WERI-Rb-1 (cell line): ENCODE measurements around the gene KLHL5.
"Not testable (repeated sequence)": the region's sequence is repeated elsewhere in the genome, so short reads cannot be mapped to it uniquely, and the experiment has no call there.

Source experiments
- DNase-seq: peaks from one replicate; pipeline ENCODE4 v3.0.0-alpha.2; 2020
- H3K27ac ChIP-seq: fragments of 250-450 bp; sonication (Bioruptor Pico); 2 replicates; pipeline ENCODE4 v1.5.1; 2020; ENCODE audit warnings: mild to moderate bottlenecking, moderate library complexity
- H3K27me3 ChIP-seq: fragments of 250-450 bp; sonication (Bioruptor Pico); 2 replicates; pipeline ENCODE4 v1.5.1; 2021; ENCODE audit warnings: mild to moderate bottlenecking, low read depth, moderate library complexity; ENCODE audit not compliant: insufficient read depth, severe bottlenecking
- H3K36me3 ChIP-seq: fragments of 250-450 bp; sonication (Bioruptor Pico); 2 replicates; pipeline ENCODE4 v1.5.1; 2020; ENCODE audit warnings: mild to moderate bottlenecking, moderate library complexity
- H3K4me3 ChIP-seq: 2 replicates; pipeline ENCODE4 v1.5.1; 2011; ENCODE audit warnings: low read depth, mild to moderate bottlenecking, control low read depth, low read length
- H3K9me3 ChIP-seq: fragments of 250-450 bp; sonication (Bioruptor Pico); 2 replicates; pipeline ENCODE4 v1.5.1; 2021; ENCODE audit warnings: mild to moderate bottlenecking, moderate library complexity; ENCODE audit not compliant: severe bottlenecking
- CTCF ChIP-seq: IDR thresholded peaks from 2 replicates; pipeline ENCODE4 v1.5.1; 2011; ENCODE audit warnings: low read depth, mild to moderate bottlenecking, control low read depth, inconsistent platforms, low read length

The KLHL5 gene

GRCh38 chr4:39030725-39031124 lies 31.3 kb upstream of the KLHL5 start:
- no peaks in the 10 kb centered on the region for H3K36me3 ChIP-seq
- TF ChIP-seq CTCF = no peak
- H3K27me3 ChIP-seq = no peaks in the 10 kb centered on the region
- H3K4me3 ChIP-seq = no peak overlapping the region
- H3K27ac ChIP-seq = no peak overlapping the region
- no peak for DNase-seq
- H3K9me3 ChIP-seq = no peaks in the 10 kb centered on the region

GRCh38 chr4:39031590-39032020 lies 30.4 kb upstream of the KLHL5 start:
- H3K4me3 ChIP-seq, H3K9me3 ChIP-seq, H3K36me3 ChIP-seq, H3K27me3 ChIP-seq, DNase-seq, H3K27ac ChIP-seq: not testable (repeated sequence)

GRCh38 chr4:39032218-39033085 lies 29.6 kb upstream of the KLHL5 start, which contains the start of gene TMEM156:
Gene TMEM156 (minus strand): TSS chr4:39032409. CDS start chr4:39032313, 96 bp downstream.
- DNase-seq = no peak

GRCh38 chr4:39036172-39036571 lies 25.9 kb upstream of the KLHL5 start:
- no peaks in the 10 kb centered on the region for H3K27me3 ChIP-seq
- DNase-seq = no peak
- H3K4me3 ChIP-seq = no peak overlapping the region
- H3K27ac ChIP-seq = no peak overlapping the region
- no peaks in the 10 kb centered on the region for H3K9me3 ChIP-seq
- TF ChIP-seq CTCF = no peak
- no peaks in the 10 kb centered on the region for H3K36me3 ChIP-seq

More at GRCh38 chr4:39032218-39033085, 29.6 kb upstream of the KLHL5 start, which contains the start of gene TMEM156:
- TF ChIP-seq CTCF = no peak
- H3K27ac ChIP-seq = no peak within 1 kb of the TSS
- no peak within 1 kb of the TSS for H3K4me3 ChIP-seq
- H3K9me3 ChIP-seq = no peaks in the 10 kb centered on the region
- no peaks in the 10 kb centered on the region for H3K27me3 ChIP-seq
- no peaks in the 10 kb centered on the region for H3K36me3 ChIP-seq

- no peak overlapping the region for H3K27ac ChIP-seq
- no peak for TF ChIP-seq CTCF
These were observed 24.6 kb upstream of the KLHL5 start for GRCh38 chr4:39037491-39037825.

GRCh38 chr4:39037941-39038340 lies 24.1 kb upstream of the KLHL5 start:
- no peaks in the 10 kb centered on the region for H3K9me3 ChIP-seq
- H3K27ac ChIP-seq = no peak overlapping the region
- H3K27me3 ChIP-seq = no peaks in the 10 kb centered on the region
- H3K36me3 ChIP-seq = no peaks in the 10 kb centered on the region
- TF ChIP-seq CTCF = no peak
- no peak overlapping the region for H3K4me3 ChIP-seq
- DNase-seq = no peak

More at GRCh38 chr4:39037491-39037825, 24.6 kb upstream of the KLHL5 start:
- Histone ChIP-seq H3K9me3 (no peaks in the 10 kb centered on the region), H3K4me3 (no peak overlapping the region), H3K27me3 (no peaks in the 10 kb centered on the region), H3K36me3 (no peaks in the 10 kb centered on the region)
- no peak for DNase-seq
